Inferior parietal cortex (tissue), 1 donor: ENCODE data around the gene CEACAM20.
"Not testable (repeated sequence)": the region's sequence is repeated elsewhere in the genome, so short reads cannot be mapped to it uniquely, and the experiment has no call there.

Experiments used
- DNase-seq: peaks from one replicate; pipeline ENCODE4 v3.0.0-alpha.2; 2016; ENCODE audit errors: extremely low spot score

The CEACAM20 gene

DNA sequence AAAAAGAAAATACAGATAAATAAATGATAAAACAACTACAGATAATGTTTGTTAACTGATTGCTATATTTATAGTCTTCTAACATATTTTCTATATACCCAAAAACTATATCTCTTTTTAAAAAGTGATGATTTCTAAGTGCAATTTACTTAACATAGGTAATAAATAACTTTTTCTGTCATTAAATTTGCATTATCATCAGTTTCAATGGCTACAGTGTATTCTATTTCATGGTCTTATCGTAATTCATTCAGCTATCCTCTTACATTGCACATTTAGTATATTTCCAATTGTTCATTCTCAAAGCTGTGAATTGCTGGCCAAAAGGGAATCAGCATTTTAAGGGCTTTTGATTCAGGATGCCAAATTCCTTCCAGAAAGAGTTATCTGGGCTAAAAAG lies 32.8 kb downstream of the CEACAM20 start:
- no peak for DNase-seq

DNA sequence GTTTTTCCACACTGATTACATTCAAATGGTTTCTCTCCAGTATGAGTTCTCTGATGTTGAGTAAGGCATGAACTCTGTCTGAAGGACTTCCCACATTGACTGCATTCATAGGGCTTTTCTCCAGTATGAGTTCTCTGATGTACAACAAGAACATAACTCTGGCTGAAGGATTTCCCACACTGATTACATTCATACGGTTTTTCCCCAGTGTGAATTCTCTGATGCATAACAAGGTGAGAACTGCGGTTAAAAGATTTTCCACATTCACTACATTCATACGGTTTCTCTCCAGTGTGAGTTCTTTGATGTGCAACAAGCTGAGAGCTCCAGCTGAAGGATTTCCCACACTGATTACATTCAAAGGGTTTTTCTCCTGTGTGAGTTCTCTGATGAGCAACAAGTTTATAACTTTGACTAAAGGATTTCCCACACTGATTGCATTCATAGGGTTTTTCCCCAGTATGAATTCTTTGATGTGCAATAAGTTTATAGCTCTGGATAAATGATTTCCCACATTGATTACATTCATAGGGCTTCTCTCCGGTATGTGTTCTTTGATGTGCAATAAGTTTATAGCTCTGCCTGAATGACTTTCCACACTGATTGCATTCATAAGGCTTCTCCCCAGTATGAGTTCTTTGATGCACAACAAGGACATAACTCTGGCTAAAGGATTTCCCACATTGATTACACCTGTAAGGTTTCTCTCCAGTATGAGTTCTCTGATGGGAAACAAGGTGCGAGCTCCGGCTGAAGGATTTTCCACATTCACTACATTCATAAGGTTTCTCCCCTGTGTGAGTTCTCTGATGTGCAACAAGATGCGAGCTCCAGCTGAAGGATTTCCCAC lies 52.7 kb downstream of the CEACAM20 start:
- DNase-seq, result no peak

DNA sequence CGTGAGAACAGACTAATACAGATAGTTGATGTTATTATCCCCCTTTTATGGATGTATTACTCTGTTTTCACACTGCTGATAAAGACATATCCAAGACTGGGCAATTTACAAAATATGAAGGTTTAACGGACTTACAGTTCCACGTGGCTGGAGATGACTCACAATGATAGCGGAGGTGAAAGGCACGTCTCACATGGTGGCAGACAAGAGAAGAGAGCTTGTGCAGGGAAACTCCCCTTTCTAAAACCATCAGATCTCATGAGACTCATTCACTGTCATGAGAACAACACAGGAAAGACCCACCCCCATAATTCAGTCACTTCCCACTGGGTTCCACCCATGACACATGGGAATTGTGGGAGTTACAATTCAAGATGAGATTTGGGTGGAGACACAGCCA lies 60.7 kb downstream of the CEACAM20 start:
- not testable (repeated sequence) for DNase-seq

DNA sequence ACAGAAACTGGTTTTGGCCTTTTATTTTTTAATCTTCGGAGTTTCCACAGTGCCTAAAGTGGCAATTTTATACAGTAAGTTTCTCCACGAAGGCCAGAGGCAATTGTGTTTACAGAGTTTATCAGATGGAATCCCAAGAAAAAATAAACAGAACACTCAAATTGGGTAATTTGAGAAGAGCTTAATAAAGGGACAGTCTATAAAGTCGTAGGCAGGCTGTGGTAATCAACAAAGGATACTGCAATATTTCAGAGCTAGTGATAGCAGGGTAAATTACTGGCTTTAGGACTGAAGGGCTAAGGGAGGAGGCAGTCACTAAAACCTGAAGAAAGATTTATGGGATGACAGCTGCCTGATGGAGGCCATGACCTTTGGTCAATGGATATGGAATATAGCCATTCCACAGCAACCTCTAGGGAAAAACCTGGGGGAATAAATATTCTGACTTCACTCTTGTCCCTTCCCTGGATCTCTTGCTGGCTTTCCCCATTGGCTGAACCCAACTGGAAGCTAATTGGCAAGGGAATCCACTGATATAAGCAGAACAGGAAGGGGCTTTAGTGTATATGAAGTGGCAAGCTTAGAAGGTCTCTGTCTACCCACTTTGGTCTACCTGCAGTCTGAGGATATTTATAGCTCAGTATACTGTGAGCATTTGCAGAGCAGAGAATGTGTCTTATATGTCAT lies 66.7 kb downstream of the CEACAM20 start:
- not testable (repeated sequence) for DNase-seq
